22Rv1 (cell line): ENCODE data around the gene ZNF30.
"Not testable (repeated sequence)": the region's sequence is repeated elsewhere in the genome, so short reads cannot be mapped to it uniquely, and the experiment has no call there.

ENCODE experiments used
- H3K27ac ChIP-seq: fragments of 450-650 bp; 2 replicates; pipeline ENCODE4 v1.5.1; 2017
- CTCF ChIP-seq: fragments of 450-650 bp; IDR thresholded peaks from 2 replicates; pipeline ENCODE4 v1.5.1; 2017; ENCODE audit warnings: mild to moderate bottlenecking
- ZFX ChIP-seq: fragments of 450-650 bp; IDR thresholded peaks from 2 replicates; pipeline ENCODE4 v1.6.1; 2017; ENCODE audit warnings: antibody characterized with exemption, borderline replicate concordance

ZNF30 gene

GRCh38 chr19:34967551-34967950, 40.8 kb downstream of the ZNF30 start:
- TF ChIP-seq CTCF (no peak), ZFX (no peak)

GRCh38 chr19:34969721-34970120, 43.0 kb downstream of the ZNF30 start:
- no peak for TF ChIP-seq CTCF
- no peak for TF ChIP-seq ZFX
- no peak overlapping the region for H3K27ac ChIP-seq

More at GRCh38 chr19:34967551-34967950, 40.8 kb downstream of the ZNF30 start:
- no peak overlapping the region for H3K27ac ChIP-seq

GRCh38 chr19:34970185-34970780, 43.6 kb downstream of the ZNF30 start:
- H3K27ac ChIP-seq: not testable (repeated sequence)

DNA sequence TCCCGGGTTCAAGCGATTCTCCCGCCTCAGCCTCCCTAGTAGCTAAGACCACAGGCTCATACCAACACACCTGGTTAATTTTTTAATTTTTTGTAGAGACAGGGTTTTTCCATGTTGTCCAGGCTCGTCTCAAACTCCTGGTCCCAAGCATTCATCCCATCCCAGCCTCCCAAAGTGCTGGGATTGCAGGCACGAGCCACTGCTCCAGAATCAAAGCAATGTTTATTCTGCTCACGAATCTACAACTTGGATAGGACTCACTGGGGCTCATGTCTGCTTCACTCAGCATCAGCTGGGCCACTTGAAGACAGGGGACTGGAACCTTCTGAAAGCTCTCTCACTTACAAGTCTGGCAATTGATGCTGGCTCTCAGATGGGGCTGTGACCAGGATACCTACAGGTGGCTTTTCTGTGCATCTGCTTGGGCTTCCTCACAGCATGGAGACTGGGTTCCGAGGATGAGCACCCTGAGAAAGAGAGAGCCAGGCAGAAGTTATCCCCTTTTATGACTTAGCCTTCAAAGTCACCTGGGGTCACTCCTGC, 45.5 kb downstream of the ZNF30 start:
- TF ChIP-seq CTCF (no peak), ZFX (no peak)
- H3K27ac ChIP-seq: no peak overlapping the region

GRCh38 chr19:34974646-34975045, 47.9 kb downstream of the ZNF30 start:
- H3K27ac ChIP-seq: no peak overlapping the region
- TF ChIP-seq ZFX: no peak
- no peak for TF ChIP-seq CTCF

DNA sequence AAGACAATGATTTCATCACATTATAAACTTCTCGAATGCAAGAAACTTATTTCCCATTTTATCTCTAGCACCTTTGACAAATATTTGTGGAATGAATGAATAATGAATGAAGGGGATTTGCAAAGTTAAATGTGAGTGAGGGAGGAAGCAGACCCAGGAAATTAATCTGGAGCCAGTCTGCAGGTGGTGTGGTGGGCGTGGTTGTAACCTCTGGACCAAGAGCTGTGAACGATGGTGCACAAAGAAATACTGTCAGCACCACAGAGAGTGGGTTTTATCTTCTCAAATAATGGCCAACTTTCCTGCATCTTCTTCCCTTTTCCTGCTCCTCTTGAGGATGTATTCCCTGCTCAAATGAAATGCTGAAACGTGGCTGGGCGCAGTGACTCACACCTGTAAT, 48.4 kb downstream of the ZNF30 start:
- no peak overlapping the region for H3K27ac ChIP-seq
- TF ChIP-seq ZFX (no peak), CTCF (no peak)

GRCh38 chr19:34976611-34977010, 49.9 kb downstream of the ZNF30 start:
- H3K27ac ChIP-seq: no peak overlapping the region
- TF ChIP-seq CTCF (no peak), ZFX (no peak)
